ENCODE data around the gene GFRA1. TPM values are rescaled to one million over a fixed set of nuclear protein-coding genes. Genes with fewer than 3 reads are reported as not detected.
A peak's percentile ranks its signal among the peaks of the same experiment; 100 is the strongest.

GFRA1 gene
- total RNA-seq, 4 donors from 2014 or later: 2.6 to 75.1 (median 48.0) TPM

DNA sequence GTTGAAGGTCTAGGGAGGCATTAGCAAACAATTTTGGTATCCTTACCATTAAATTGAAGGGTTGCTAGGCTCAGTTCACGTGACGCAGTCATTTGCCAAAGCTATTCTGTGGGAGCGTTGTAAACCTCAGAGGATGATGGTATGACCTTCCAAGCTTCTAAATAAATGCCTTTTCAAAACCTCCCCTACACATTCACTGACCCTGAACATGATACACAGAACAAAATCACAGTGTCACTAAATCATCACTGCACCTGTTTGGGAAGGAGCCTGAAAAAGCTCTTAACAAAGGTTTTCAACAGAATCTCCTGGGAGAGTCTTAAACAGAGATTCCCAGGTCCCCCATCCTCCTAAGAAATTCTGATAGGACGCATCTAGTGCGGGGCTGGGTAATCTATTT is 38.0 kb upstream of the GFRA1 start:
- H3K36me3 ChIP-seq: no peaks in the 10 kb centered on the region
- intact Hi-C loops (cut with DNase I; ENCODE audit: low total_unique reads): no loop called here
- no peak for DNase-seq
- H3K4me3 ChIP-seq: no peak overlapping the region
- H3K27me3 ChIP-seq: no peaks in the 10 kb centered on the region
- H3K4me1 ChIP-seq: no peaks in the 10 kb centered on the region
- TF ChIP-seq, protein P1, sequence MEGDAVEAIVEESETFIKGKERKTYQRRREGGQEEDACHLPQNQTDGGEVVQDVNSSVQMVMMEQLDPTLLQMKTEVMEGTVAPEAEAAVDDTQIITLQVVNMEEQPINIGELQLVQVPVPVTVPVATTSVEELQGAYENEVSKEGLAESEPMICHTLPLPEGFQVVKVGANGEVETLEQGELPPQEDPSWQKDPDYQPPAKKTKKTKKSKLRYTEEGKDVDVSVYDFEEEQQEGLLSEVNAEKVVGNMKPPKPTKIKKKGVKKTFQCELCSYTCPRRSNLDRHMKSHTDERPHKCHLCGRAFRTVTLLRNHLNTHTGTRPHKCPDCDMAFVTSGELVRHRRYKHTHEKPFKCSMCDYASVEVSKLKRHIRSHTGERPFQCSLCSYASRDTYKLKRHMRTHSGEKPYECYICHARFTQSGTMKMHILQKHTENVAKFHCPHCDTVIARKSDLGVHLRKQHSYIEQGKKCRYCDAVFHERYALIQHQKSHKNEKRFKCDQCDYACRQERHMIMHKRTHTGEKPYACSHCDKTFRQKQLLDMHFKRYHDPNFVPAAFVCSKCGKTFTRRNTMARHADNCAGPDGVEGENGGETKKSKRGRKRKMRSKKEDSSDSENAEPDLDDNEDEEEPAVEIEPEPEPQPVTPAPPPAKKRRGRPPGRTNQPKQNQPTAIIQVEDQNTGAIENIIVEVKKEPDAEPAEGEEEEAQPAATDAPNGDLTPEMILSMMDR (IDR thresholded peaks at IDR 0.05): no peak
- TF ChIP-seq POLR2A (IDR thresholded peaks at IDR 0.05): no peak
- H3K27ac ChIP-seq: no peak overlapping the region
- H3K9me3 ChIP-seq: no peaks in the 10 kb centered on the region

DNA sequence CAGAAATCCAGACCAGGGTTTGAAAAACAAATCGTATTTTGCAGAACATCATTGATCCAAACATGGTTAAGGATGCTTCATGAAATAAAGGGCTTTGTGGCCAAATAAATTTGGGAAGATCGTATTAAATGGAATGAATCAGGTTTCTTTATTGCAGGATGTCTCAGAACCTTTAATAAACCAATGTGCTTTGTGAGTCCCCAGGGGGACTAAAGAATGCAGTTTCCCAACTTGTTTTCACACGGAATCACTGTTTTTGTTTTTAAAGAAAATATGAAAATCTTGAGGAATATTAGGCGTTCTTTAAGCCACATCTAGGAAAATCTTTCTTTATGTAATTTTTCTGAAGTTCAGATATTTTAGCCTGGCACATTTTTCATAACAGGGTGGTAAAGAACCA is 34.4 kb upstream of the GFRA1 start:
- Histone ChIP-seq H3K9me3 (no peaks in the 10 kb centered on the region), H3K27ac (no peak overlapping the region), H3K27me3 (no peaks in the 10 kb centered on the region), H3K36me3 (no peaks in the 10 kb centered on the region), H3K4me1 (no peaks in the 10 kb centered on the region), H3K4me3 (no peak overlapping the region)
- intact Hi-C loops (cut with DNase I; ENCODE audit: low total_unique reads): no loop called here
- DNase-seq: no peak
- no peak for TF ChIP-seq POLR2A (IDR thresholded peaks at IDR 0.05)

DNA sequence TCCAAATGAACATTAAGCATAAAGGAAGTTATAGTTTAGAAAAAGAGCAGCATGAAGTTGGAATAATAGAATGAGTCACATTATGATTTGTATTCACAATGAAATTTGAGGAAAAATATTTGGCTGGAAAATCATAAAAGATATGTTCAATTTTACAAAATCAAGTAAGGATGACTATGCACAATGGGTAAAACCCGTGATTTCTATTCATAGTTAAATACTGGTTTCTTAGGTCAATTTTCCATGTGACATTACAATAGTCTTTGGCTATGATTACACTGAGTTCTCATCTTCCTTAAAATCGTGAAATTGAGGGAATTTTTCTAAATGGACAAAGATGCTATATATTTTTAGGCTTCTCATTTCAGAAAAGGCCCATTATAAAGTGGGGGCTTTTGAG is 33.8 kb upstream of the GFRA1 start:
- intact Hi-C loops (cut with DNase I; ENCODE audit: low total_unique reads): no loop called here
- Histone ChIP-seq H3K36me3 (no peaks in the 10 kb centered on the region), H3K4me1 (no peaks in the 10 kb centered on the region), H3K27ac (no peak overlapping the region), H3K27me3 (no peaks in the 10 kb centered on the region), H3K9me3 (no peaks in the 10 kb centered on the region), H3K4me3 (no peak overlapping the region)
- DNase-seq: no peak
- TF ChIP-seq, protein P1 (IDR thresholded peaks at IDR 0.05): no peak
- no peak for TF ChIP-seq POLR2A (IDR thresholded peaks at IDR 0.05)

DNA sequence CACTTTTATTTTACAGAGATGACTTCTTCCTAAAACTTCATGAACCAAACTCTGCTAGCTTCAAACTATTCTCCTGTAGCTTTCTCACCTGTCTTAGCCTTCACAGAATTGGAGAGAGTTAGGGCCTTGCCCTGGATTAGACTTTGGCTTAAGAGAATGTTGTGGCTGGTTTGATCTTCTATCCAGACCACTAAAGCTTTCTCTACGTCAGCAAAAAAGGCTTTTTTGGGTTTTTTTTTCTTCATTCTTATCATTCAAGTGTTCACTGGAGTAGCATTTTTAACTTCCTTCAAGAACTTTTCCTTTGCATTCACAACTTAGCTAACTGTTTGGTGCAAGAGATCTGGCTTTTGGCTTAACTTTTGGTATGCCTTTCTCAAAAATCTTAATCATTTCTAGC is 31.9 kb upstream of the GFRA1 start:
- Histone ChIP-seq H3K4me3 (no peak overlapping the region), H3K27me3 (no peaks in the 10 kb centered on the region), H3K9me3 (no peaks in the 10 kb centered on the region), H3K4me1 (no peaks in the 10 kb centered on the region), H3K27ac (no peak overlapping the region), H3K36me3 (no peaks in the 10 kb centered on the region)
- TF ChIP-seq, protein P1 (IDR thresholded peaks at IDR 0.05): no peak
- intact Hi-C loops (cut with DNase I; ENCODE audit: low total_unique reads): no loop called here
- DNase-seq: no peak

DNA sequence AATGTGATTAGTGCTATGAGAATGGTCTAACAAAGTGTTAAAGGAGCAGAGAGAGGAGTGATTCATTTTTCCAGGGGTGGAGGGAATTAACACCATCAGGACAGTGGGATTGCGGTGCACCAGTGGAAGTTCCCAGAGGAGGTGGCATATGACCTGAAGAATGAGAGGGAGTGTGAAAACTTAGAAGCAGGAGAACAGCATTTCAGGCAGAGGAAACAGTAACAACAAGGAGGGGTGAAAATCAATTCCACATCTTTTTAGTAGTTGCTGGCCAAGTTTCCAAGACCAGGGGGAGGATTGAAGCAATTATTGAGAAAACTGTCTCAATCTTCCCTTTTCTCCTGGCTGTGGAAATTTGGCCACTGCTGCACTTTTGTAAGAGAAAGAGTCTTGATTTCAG is 27.5 kb upstream of the GFRA1 start:
- no peak overlapping the region for H3K27ac ChIP-seq
- no peak overlapping the region for H3K4me3 ChIP-seq
- intact Hi-C loops (cut with DNase I; ENCODE audit: low total_unique reads): no loop called here
- H3K27me3 ChIP-seq: no peaks in the 10 kb centered on the region
- no peaks in the 10 kb centered on the region for H3K4me1 ChIP-seq
- TF ChIP-seq, protein P1 (IDR thresholded peaks at IDR 0.05): no peak
- no peak for TF ChIP-seq POLR2A (IDR thresholded peaks at IDR 0.05)
- peak; percentile 15 to 17 for DNase-seq
- no peaks in the 10 kb centered on the region for H3K9me3 ChIP-seq
- no peaks in the 10 kb centered on the region for H3K36me3 ChIP-seq

DNA sequence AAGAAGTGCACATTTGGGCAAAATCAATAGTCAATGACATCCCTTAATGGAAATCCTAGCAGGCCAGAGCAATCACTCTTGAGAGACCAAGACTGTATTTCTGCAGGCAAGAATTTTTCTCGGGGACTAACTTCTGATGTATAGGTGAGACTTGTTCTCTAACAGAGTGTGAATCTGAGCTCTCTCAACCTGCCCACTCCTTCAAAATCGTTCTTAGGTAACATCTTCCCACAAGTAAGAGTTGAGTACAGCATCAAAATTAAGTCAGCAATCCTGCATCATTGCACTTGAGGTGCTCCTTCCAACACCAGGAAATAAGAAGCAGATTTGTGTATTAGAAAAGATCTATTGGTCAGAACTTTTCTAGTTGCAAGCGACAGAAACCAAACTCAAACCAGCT is 25.6 kb upstream of the GFRA1 start:
- H3K27ac ChIP-seq: no peak overlapping the region
- H3K4me3 ChIP-seq: no peak overlapping the region
- intact Hi-C loops (cut with DNase I; ENCODE audit: low total_unique reads): no loop called here
- no peak for TF ChIP-seq POLR2A (IDR thresholded peaks at IDR 0.05)
- TF ChIP-seq, protein P1 (IDR thresholded peaks at IDR 0.05): no peak
- no peak for DNase-seq
- H3K27me3 ChIP-seq: no peaks in the 10 kb centered on the region
- no peaks in the 10 kb centered on the region for H3K9me3 ChIP-seq
- no peaks in the 10 kb centered on the region for H3K4me1 ChIP-seq
- no peaks in the 10 kb centered on the region for H3K36me3 ChIP-seq
